Ishikawa (cell line): Measurements from ENCODE around the gene MNX1.

Source experiments
- CEBPB ChIP-seq: IDR thresholded peaks from 2 replicates; pipeline ENCODE4 v1.6.1; 2012
- CREB1 ChIP-seq: IDR thresholded peaks from 2 replicates; pipeline ENCODE4 v1.6.1; 2012; ENCODE audit warnings: low read depth
- EGR1 ChIP-seq: IDR thresholded peaks from 2 replicates; pipeline ENCODE4 v1.6.1; 2012
- EP300 ChIP-seq: IDR thresholded peaks from 2 replicates; pipeline ENCODE4 v1.6.1; 2012; ENCODE audit warnings: borderline replicate concordance
- FOXM1 ChIP-seq: IDR thresholded peaks from 2 replicates; pipeline ENCODE4 v1.6.1; 2012; ENCODE audit warnings: low read depth, borderline replicate concordance
- NFIC ChIP-seq: IDR thresholded peaks from 2 replicates; pipeline ENCODE4 v1.6.1; 2012
- RAD21 ChIP-seq: IDR thresholded peaks from 2 replicates; pipeline ENCODE4 v1.6.1; 2012; ENCODE audit warnings: low read depth
- TAF1 ChIP-seq: IDR thresholded peaks from 2 replicates; pipeline ENCODE4 v1.6.1; 2012; ENCODE audit warnings: low read depth, mild to moderate bottlenecking
- TCF12 ChIP-seq: IDR thresholded peaks from 2 replicates; pipeline ENCODE4 v1.6.1; 2012; ENCODE audit warnings: low read depth
- TEAD4 ChIP-seq: IDR thresholded peaks from 2 replicates; pipeline ENCODE4 v1.6.1; 2012
- YY1 ChIP-seq: IDR thresholded peaks from 2 replicates; pipeline ENCODE4 v1.6.1; 2012; ENCODE audit warnings: low read depth
- ZBTB7A ChIP-seq: IDR thresholded peaks from 2 replicates; pipeline ENCODE4 v1.6.1; 2012; ENCODE audit warnings: low read depth
- TF ChIP-seq, protein P1 (sequence below): IDR thresholded peaks from 2 replicates; pipeline ENCODE4 v1.6.1; 2012
- TF ChIP-seq, protein P2 (sequence below): IDR thresholded peaks from 2 replicates; pipeline ENCODE4 v1.6.1; 2012
- TF ChIP-seq, protein P3 (sequence below): IDR thresholded peaks from 2 replicates; pipeline ENCODE4 v1.6.1; 2012; ENCODE audit warnings: low read depth, mild to moderate bottlenecking

Gene MNX1

DNA sequence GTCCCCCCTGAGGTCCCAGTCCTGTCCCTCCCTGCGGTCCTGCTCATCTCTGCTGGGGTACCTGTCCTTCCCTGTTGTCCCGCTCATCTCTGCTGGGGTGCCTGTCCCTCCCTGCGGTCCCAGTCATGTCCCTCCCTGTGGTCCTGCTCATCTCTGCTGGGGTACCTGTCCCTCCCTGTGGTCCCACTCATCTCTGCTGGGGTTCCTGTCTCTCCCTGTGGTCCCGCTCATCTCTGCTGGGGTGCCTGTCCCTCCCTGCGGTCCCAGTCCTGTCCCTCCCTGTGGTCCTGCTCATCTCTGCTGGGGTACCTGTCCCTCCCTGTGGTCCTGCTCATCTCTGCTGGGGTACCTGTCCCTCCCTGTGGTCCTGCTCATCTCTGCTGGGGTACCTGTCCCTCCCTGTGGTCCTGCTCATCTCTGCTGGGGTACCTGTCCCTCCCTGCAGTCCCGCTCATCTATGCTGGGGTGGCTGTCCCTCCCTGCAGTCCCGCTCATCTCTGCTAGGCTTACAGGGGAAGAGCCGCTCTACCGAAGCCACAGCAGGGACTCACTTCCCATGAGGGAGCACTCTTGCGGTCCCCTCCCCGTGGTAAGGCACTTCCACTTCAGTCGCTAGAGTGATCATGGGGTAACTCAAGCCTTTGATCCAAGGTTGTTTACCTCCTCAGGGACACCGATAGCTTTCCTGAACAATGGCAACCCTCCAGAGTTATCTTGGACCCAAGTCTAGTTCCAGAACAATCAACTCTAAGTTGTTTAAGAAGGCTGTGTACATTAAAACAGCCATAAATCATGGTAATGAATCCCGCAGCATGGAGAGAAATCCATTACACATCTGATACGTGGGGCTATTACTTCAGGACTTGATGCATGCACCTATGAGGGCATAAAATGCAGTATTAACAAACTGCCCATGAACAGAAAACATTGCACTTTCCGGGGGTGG lies 46.8 kb upstream of the MNX1 start:
- TF ChIP-seq TEAD4 (no peak), NFIC (no peak), CREB1 (no peak)

DNA sequence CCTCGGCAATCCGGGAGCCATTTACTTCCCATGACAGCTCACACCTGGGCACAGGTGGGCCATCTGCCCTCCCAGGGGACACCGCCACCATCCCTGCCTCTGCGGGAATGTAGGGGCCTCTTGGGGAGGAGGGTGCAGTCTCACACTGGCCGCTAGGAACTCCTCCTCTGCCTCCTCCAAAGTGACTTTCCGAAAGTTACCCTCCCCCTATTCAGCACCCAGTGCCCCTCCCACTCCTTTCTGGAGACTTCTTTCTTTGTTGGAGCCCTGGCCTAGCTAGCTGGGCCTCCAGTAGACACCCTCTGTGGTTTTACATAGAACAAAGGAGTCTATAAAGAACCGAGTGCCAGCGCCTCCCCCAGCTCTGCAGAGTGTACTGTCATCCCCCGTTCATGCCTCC lies 45.8 kb upstream of the MNX1 start:
- TF ChIP-seq TEAD4 (no peak), EGR1 (no peak), ZBTB7A (no peak), EP300 (no peak), CREB1 (no peak), TCF12 (no peak), NFIC (no peak), CEBPB (no peak)
- TF ChIP-seq, protein P1, sequence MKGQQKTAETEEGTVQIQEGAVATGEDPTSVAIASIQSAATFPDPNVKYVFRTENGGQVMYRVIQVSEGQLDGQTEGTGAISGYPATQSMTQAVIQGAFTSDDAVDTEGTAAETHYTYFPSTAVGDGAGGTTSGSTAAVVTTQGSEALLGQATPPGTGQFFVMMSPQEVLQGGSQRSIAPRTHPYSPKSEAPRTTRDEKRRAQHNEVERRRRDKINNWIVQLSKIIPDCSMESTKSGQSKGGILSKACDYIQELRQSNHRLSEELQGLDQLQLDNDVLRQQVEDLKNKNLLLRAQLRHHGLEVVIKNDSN: no peak
- TF ChIP-seq, protein P2, sequence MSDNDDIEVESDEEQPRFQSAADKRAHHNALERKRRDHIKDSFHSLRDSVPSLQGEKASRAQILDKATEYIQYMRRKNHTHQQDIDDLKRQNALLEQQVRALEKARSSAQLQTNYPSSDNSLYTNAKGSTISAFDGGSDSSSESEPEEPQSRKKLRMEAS: no peak

DNA sequence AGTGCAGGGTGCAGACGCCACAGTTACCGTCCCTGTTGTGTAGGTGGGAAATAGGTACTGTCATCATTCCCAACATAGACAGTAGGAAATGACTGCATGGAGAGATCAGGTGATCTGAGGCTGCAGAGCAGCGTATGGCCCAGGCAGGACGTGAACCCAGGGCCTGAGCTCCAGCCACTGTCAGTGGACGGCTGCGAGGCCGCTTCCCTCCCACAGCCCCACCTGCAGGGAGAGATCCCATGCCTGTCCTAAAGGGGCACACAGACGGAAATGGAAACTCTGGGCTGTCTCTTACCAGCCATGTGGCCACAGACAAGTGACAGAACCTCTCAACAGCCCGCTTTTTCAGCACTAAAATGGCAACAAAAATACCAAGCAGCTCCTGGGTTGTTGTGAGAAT lies 44.5 kb upstream of the MNX1 start:
- TF ChIP-seq TAF1: no peak
- no peak for TF ChIP-seq NFIC
- TF ChIP-seq CEBPB: no peak
- no peak for TF ChIP-seq EP300
- TF ChIP-seq TEAD4: no peak
- TF ChIP-seq RAD21: no peak
- TF ChIP-seq, protein P2: no peak
- TF ChIP-seq FOXM1: no peak
- TF ChIP-seq EGR1: no peak
- no peak for TF ChIP-seq CREB1
- no peak for TF ChIP-seq YY1

DNA sequence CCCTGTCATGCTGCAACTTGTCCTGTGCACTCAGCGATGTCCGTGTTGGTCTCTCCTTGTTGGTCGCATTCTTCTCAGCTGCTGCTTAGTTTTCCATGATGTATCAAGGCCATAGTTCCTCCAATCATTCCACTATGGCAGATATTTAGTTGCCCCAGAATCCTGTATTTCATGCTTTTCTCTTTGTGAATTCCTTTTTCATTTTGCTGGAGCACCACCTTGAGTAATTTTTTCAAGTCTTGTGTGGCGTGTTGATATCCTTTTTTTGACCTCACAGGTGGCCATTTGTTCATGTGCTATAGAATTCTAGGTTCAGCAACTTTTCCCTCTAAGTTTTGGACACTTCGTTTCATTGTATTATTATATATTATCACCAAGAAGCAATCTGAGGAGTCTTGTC lies 42.7 kb upstream of the MNX1 start:
- TF ChIP-seq TCF12 (no peak), FOXM1 (no peak), CREB1 (no peak), TAF1 (no peak), CEBPB (no peak), TEAD4 (no peak), EP300 (no peak), EGR1 (no peak), NFIC (no peak)
- TF ChIP-seq, protein P2: no peak
- TF ChIP-seq, protein P1: no peak
- TF ChIP-seq, protein P3, sequence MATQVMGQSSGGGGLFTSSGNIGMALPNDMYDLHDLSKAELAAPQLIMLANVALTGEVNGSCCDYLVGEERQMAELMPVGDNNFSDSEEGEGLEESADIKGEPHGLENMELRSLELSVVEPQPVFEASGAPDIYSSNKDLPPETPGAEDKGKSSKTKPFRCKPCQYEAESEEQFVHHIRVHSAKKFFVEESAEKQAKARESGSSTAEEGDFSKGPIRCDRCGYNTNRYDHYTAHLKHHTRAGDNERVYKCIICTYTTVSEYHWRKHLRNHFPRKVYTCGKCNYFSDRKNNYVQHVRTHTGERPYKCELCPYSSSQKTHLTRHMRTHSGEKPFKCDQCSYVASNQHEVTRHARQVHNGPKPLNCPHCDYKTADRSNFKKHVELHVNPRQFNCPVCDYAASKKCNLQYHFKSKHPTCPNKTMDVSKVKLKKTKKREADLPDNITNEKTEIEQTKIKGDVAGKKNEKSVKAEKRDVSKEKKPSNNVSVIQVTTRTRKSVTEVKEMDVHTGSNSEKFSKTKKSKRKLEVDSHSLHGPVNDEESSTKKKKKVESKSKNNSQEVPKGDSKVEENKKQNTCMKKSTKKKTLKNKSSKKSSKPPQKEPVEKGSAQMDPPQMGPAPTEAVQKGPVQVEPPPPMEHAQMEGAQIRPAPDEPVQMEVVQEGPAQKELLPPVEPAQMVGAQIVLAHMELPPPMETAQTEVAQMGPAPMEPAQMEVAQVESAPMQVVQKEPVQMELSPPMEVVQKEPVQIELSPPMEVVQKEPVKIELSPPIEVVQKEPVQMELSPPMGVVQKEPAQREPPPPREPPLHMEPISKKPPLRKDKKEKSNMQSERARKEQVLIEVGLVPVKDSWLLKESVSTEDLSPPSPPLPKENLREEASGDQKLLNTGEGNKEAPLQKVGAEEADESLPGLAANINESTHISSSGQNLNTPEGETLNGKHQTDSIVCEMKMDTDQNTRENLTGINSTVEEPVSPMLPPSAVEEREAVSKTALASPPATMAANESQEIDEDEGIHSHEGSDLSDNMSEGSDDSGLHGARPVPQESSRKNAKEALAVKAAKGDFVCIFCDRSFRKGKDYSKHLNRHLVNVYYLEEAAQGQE: no peak

DNA sequence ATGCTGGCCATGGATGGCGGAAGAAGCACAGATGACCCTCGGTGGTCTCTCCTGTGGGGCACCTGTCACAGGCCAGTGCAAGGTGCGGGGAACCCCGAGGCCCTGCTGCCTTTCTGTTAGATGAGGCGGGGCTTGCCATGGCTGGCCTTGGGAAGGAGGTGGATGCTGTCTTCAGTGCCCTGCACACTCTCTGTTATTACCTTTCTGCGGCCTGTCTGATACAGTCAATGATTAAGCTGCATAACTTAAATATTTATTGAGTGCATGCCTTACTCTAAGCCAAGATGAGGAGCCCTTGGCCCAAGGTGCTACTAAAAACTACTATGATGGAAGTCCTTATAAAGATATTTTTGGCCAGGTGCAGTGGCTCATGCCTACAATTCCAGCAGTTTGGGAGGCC lies 36.7 kb upstream of the MNX1 start:
- TF ChIP-seq FOXM1 (no peak), TEAD4 (no peak), YY1 (no peak), RAD21 (no peak), NFIC (no peak), EP300 (no peak), CEBPB (no peak), ZBTB7A (no peak), EGR1 (no peak), TCF12 (no peak), TAF1 (no peak), CREB1 (no peak)
- TF ChIP-seq, protein P1: no peak
- TF ChIP-seq, protein P3: no peak
